GM19238 (cell line): ENCODE measurements around the gene PIK3CD.
A peak's percentile ranks its signal among the peaks of the same experiment; 100 is the strongest.
"Not testable (repeated sequence)": the region's sequence is repeated elsewhere in the genome, so short reads cannot be mapped to it uniquely, and the experiment has no call there.

Source experiments
- DNase-seq: peaks from one replicate; pipeline ENCODE4 v3.0.0; 2011; ENCODE audit warnings: low spot score; ENCODE audit not compliant: insufficient read length

The PIK3CD gene

GRCh38 chr1:9688599-9688998 lies 37.1 kb downstream of the PIK3CD start:
- no peak for DNase-seq

GRCh38 chr1:9689011-9689706 lies 37.6 kb downstream of the PIK3CD start:
- peak; percentile 80 for DNase-seq

DNA sequence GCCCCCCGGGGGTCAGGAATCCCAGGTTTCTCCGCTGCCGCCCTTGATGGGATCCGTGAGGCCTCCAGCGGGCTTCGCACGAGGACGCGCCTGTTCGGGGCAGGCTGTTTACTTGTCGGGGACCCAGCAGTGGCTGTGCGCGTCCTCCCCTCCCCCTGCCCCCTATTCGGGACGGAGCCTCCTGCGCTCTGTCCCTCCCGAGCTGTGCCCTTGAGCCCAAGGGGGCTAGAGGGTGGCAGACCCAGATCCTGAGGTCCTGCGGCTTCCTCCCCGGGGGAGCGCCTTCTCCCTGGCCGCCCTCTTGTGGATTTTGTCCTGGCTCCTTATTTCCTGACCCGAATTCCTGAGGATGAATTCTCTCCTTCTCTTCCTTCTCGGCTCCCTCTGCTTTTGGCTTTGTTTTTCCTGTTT lies 38.4 kb downstream of the PIK3CD start:
- no peak for DNase-seq

GRCh38 chr1:9690440-9691107 lies 39.0 kb downstream of the PIK3CD start:
- DNase-seq = no peak

DNA sequence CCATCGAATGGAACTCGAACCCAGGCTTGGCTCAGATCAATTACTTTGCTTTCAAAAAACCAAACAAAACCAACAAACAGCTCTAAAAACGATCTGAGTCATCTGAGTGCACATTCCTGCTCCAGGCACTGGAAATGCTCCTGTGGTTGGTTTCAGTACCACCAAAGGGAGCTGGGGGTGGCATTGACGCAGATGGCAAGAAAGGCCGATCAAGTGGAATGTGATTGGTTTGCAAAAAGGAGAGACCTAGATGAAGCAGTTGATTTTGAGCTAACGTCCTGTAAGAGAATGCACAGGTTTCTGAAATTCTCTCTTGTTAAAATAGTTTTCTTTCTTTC lies 39.5 kb downstream of the PIK3CD start:
- no peak for DNase-seq

- DNase-seq = no peak
Measured at GRCh38 chr1:9691691-9692090, 40.2 kb downstream of the PIK3CD start.

GRCh38 chr1:9696793-9697192 lies 45.3 kb downstream of the PIK3CD start:
- no peak for DNase-seq

DNA sequence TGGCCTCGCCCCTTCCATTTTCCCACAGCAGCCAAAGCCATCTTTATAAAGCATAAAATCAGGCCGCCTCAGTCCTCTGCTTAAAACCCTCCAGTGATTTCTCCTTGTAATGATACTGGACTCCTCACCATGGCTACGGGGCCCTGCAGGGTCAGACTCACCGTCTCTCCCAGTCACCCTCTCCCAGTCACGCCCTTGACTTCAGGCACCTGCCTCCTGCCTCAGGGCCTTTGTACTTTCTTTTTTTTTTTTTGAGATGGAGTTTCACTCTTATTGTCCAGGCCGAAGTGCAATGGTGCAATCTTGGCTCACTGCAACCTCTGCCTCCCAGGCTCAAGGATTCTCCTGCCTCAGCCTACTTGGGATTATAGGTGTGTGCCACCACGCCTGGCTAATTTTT lies 47.8 kb downstream of the PIK3CD start:
- no peak for DNase-seq

GRCh38 chr1:9700340-9700739 lies 48.8 kb downstream of the PIK3CD start:
- DNase-seq = no peak

DNA sequence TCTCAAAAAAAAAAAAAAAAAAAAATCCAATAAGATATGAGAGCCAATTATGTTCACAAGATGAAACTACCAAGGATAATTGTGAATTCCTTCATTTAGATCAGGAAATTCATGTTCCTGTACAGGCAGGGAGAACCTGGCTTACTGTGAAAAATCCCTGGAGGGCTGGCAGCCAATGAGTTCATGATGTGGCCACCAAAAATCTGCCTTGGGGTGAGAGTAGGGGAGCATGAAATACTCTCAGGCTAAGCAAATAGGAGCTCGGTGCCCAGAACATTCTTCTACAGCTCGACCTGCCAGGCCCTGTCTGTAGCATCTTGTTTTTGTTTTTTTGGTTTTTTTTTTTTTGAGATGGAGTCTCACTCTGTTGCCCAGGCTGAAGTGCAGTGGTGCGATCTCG lies 50.1 kb downstream of the PIK3CD start:
- no peak for DNase-seq

GRCh38 chr1:9703165-9703509 lies 51.6 kb downstream of the PIK3CD start:
- no peak for DNase-seq

DNA sequence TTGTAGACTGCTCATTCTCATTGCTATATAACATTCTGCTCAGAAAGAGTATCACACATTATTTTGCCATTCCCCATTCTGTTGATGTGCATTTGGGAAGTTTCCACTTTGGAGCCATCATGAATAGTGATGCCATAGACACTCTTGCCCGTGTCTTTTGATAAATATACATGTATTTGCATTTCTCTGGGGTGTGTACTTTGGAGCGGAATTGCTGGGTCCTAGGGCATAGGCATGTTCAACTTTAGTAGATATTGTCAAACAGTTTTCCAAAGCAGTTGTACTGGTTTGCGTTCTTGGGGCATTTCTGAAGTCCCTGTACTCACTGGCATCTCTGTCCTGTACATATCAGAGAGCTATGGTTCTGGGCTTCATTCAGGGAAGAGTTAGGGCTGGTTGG lies 52.1 kb downstream of the PIK3CD start:
- DNase-seq = no peak

DNA sequence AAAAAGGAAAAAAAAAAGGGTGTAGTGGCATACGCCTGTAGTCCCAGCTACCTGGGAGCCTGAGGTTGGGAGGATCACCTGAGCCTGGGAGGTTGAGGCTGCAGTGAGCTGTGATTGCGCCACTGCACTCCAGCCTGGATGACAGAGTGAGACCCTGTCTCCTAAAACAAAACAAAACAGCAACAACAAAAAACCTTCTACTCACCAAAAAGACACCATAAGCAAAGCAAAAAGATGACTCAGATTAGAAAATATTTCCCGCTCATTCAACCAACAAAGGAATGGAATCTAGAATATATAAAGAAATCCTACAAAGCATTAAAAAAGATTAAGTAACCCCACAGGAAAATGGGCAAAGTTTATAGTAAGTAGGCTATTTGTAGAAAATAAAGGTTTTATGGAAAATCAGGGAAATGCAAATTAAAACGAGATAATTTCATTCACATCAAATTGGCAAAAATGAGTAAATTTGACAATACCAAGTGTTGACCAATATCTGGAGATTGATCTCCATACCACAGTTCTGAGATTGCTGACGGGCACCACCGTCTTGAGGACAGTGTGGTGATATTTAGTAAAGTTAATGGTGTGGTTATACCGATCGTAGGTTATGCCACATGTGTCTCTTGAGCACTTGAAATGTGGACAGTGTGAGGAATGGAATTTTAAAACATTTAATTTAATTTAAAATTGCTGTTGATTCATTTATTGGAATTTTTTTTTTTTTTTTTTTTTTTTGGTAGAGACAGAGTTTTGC lies 54.0 kb downstream of the PIK3CD start:
- no peak for DNase-seq

DNA sequence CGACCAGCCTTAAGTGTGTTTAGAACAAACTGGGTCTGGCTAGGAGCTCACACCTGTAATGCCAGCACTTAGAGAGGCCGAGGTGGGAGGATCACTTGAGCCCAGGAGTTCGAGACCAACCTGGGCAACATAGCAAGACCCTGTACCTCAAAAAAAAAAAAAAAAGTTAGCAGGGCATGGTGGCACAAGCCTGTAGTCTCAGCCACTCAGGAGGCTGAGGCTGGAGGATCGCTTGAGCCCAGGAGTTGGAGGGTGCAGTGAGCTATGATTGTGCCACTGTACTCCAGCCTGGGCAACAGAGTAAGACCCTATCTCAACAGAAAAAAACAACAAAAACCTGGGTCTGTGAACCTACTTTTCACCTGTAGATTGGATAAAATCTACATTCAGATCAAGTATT lies 54.6 kb downstream of the PIK3CD start:
- DNase-seq = no peak

DNA sequence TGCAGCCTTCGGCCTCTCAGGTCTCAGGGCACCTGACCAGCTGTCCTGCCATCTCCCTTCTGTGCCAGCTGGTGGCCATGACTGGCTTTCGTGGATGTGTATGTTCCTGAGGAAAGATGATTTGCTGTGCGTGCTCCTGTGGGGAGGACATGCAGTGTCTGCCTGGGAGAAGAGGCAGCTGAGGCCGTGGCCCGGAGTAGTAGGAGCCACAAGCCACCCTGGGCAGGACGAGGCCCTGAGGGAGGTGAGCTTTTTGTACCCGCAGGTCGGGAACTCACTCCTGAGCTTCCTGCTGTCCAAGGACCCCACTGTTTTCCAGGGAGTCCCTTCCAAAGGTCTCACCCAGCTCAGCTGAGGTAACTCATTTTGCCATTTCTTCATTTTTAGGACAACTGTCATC lies 58.5 kb downstream of the PIK3CD start:
- no peak for DNase-seq

DNA sequence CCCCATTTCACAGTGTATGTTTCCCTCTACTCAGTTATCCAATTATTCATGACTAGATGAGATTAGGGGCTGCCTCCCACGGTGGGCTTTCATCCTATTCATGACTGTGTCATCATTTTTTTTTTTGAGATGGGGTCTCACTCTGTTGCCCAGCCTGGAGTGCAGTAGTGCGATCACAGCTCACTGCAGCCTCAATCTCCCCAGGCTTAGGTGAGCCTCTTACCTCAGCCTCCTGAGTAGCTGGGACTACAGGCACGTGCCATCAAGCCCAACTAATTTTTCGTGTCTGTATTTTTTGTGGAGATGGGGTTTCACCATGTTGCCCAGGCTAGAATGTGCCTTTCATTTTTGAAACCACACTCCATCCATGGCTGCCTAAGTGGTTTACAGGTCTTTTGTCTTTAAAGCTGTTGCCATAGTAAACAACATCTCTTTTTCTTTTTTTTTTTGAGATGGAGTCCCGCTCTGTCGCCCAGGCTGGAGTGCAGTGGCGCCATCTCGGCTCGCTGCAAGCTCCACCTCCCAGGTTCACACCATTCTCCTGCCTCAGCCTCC lies 60.0 kb downstream of the PIK3CD start:
- no peak for DNase-seq

- not testable (repeated sequence) for DNase-seq
Measured at GRCh38 chr1:9712767-9713166, 61.2 kb downstream of the PIK3CD start.

DNA sequence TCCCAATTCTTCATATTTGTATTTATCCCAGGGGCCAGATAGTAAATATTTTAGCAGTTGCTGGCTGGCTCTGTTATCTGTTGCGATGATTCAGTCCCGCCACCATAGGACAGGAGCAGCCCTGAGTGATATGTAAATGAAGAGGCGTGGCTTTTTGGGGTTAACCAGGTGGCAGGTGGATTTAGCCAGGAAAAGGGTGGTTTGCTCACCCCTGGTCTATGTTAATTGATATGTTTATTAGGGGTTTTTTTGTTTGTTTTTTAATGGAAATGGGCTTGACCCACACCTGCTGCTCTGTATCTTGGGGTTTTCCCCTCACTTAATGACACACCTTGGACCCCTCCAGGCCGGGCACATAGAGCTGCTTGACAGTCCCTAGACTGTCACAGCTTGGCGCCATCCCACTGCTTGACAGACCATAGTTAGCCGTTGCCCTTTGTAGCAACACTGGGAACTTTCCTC lies 62.8 kb downstream of the PIK3CD start:
- DNase-seq = no peak

GRCh38 chr1:9715536-9716226 lies 64.2 kb downstream of the PIK3CD start:
- DNase-seq = no peak

- DNase-seq = no peak
Measured at GRCh38 chr1:9716404-9717192, 65.1 kb downstream of the PIK3CD start.
